ENCODE data around the gene ATXN7L1. TPM values are rescaled to one million over a fixed set of nuclear protein-coding genes. Genes with fewer than 3 reads are reported as not detected.

Gene ATXN7L1
- total RNA-seq, 2 donors from 2014 or later = 3.6 to 5.4 TPM

DNA sequence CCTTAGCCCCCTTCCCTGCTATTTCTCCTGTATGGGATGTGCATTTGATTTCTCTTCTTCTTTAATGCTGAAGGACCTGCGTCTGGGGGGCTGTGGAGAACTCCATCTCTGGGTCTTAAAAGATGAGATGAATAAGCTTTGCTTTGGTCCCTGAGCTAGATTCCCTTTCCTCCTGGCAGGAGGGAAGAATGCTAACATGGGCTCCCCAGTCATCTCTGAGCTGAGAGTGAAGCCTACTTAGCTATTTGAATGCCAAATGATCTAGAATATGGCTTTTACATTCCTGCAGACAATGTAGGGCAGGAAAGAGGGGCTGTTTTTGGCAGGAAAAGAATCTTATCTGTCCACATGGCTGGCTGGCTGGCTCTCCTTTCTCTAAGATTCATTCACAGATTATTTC, 232.5 kb downstream of the ATXN7L1 start:
- peaks cover 7 to 13% of the 10 kb centered on the region in 2 donors for H3K4me1 Mint-ChIP-seq (ENCODE audit: low read depth in 2 of 2)
- no peaks in the 10 kb centered on the region for H3K27me3 Mint-ChIP-seq
- no peak for DNase-seq (ENCODE audit: low spot score)
- no peak overlapping the region for H3K27ac Mint-ChIP-seq
- H3K9me3 Mint-ChIP-seq = no peaks in the 10 kb centered on the region
- no peak for ATAC-seq
- H3K4me3 Mint-ChIP-seq = no peak overlapping the region
- no peaks in the 10 kb centered on the region for H3K36me3 Mint-ChIP-seq

DNA sequence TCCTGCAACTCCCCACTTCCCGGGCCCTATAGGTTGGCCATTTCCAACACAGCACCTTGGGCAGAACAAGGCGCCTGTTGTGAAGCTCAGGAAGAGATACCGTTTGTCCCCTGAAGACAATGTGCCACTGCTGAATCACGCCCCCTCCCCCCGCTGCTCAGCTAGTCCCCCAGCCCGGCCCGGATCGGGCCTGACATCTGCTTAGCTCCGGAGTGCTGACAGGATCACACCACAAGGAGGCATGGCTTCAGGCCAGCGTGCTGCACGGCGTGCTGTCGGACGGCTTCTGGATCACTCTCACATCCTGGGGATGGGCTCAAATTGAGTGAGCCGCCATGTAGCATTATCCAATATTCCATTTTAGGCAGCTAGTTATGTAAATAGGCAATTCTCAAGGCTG, 233.0 kb downstream of the ATXN7L1 start:
- Mint-ChIP-seq H3K9me3 (no peaks in the 10 kb centered on the region), H3K36me3 (no peaks in the 10 kb centered on the region), H3K27me3 (no peaks in the 10 kb centered on the region), H3K27ac (no peak overlapping the region), H3K4me1 (ENCODE audit: low read depth in 2 of 2) (peaks cover 7 to 8% of the 10 kb centered on the region in 2 donors), H3K4me3 (no peak overlapping the region)
- DNase-seq (ENCODE audit: low spot score) (no peak), ATAC-seq (no peak)

DNA sequence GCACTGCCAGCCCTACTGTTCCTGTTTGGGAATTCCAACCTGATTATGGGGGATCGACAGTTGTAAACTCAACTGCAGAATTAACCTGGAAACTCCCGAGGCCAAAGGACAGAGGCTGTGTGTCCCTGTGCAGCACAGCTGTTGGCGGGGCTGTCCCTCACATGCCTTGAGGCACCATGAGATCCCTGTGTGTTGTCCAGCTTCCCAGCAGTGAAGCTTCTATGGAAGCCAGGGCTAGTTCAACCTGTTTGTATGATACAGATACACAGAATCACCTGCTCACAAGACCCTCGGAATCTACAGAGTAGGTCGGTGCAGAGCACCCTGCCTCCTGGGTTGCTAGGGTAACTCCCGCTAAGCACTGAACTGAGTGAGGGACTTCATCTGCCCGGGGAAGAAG, 234.1 kb downstream of the ATXN7L1 start:
- H3K27ac Mint-ChIP-seq = no peak overlapping the region
- peaks cover 7% of the 10 kb centered on the region for H3K36me3 Mint-ChIP-seq

DNA sequence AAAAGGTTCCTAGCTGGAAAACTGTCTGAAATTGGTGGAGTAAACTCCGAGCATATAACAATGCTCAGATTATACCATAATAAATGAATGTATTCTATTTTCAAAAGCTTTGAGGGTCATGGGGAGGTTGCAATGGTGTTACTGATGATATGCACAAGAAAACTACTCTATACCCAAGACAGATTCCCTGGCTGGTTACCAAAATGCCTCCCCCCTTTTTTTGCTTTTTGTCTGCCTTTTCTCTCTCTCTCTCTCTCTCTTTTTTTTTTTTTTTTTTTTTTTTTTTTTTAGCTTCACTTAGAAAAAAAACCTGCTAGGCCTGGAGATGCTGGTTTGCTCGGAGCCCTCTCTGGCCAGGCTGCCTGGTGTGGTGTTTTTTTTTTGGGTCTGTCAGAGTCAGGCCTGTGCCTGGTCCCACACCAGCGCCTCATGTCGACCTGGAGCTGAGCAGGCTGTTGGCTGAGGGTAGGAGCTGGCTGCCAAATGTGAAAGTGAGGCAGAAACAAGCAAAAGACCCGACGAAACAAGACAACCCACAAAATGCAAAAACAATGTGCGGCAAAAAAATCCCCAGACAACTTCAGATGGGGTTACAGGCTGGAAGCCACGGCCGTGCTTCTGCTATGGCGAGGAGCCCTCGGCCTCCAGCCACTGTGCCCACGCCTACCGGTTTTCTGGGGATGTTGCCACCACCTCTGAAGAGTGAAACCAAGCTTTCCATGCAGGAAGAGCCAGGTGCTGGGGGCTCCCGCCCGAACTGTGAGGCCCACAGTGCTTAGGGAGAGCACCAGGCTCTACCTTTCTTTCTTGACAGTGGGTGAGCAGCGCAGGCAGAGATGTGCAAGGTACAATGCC, 235.2 kb downstream of the ATXN7L1 start:
- DNase-seq (ENCODE audit: low spot score) = no peak
- no peak for ATAC-seq
- H3K27ac Mint-ChIP-seq = no peak overlapping the region
- no peaks in the 10 kb centered on the region for H3K27me3 Mint-ChIP-seq
- no peak overlapping the region for H3K4me3 Mint-ChIP-seq
- no peaks in the 10 kb centered on the region for H3K4me1 Mint-ChIP-seq (ENCODE audit: low read depth in 2 of 2)
- peaks cover 7% of the 10 kb centered on the region for H3K36me3 Mint-ChIP-seq
- no peaks in the 10 kb centered on the region for H3K9me3 Mint-ChIP-seq

More for the DNA sequence above, 234.1 kb downstream of the ATXN7L1 start:
- Mint-ChIP-seq H3K9me3 (no peaks in the 10 kb centered on the region), H3K4me3 (no peak overlapping the region), H3K27me3 (no peaks in the 10 kb centered on the region), H3K4me1 (ENCODE audit: low read depth in 2 of 2) (no peaks in the 10 kb centered on the region)
- ATAC-seq = no peak
- no peak for DNase-seq (ENCODE audit: low spot score)

DNA sequence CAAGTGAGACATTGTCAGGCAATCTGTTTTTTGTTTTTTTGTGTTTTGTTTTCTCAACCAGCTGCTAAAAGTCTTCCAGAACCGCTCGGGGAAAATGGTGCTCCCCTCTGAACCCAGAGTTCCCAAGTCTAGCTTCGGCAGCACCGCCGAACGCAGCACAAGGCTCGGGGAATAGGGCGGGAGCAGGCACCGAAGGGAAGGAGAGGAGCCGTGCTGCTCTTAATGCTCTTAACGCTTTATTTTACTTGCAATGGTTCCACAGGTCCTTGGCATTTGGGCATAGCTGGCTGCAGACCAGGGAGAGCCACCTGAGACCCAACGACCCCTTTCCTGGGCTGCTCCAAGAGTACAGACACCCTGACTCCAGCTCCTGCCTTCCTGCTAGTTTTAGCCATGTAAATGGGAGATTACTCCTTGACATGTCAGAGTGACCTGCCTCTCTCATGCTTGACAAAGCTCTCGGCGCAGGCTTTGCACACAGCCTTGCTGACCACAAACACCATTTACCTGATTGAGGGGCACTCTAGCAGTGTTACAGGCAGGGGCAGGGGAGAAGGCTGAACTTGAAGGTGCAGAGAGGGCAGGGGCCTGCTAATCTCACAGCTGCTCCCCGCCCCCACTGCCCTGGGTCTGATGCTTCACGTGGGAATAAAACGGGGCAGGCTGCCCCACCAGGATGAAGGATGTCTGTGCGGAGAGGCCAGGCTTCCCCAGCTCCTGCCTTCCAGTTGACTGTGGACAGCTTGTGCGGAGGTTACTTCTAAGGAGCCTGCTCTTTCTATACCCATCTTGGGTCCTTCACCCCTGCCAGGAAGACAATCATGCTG, 236.5 kb downstream of the ATXN7L1 start:
- no peak for ATAC-seq
- Mint-ChIP-seq H3K27ac (no peak overlapping the region), H3K4me1 (ENCODE audit: low read depth in 2 of 2) (no peaks in the 10 kb centered on the region), H3K36me3 (peaks cover 7% of the 10 kb centered on the region), H3K27me3 (no peaks in the 10 kb centered on the region), H3K9me3 (no peaks in the 10 kb centered on the region), H3K4me3 (no peak overlapping the region)
- no peak for DNase-seq (ENCODE audit: low spot score)

DNA sequence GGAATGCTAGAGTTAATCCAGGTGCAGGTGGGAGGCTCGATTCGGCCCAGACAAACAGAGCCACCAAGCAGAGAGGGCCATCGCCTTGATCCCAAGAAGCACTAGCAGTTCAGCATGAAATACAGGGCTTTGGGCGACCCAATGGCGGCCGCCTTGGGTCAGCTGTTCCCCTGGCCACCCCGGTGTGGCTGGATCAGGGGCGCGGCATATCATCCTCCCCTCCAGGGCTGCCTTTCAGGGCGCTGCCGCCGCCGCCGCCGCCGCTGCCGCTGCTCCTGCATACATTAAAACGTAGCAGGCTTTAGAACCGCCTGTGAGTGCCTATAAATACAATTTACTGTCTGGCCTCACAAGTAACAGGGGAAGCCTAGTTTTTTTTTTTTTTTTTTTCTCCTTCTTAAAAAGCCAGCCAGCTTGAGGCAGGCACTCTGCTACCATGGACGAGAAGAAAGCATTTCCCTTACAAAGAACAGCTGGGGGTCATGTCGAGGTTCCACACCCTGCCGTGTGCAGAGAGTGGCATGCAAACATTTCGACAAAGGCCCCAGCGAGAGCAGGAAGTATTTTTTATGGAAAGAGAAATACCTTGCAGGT, 237.4 kb downstream of the ATXN7L1 start:
- ATAC-seq (no peak), DNase-seq (ENCODE audit: low spot score) (no peak)
- Mint-ChIP-seq H3K4me1 (ENCODE audit: low read depth in 2 of 2) (no peaks in the 10 kb centered on the region), H3K36me3 (peaks cover 7% of the 10 kb centered on the region), H3K27me3 (no peaks in the 10 kb centered on the region), H3K9me3 (no peaks in the 10 kb centered on the region), H3K27ac (no peak overlapping the region), H3K4me3 (no peak overlapping the region)

DNA sequence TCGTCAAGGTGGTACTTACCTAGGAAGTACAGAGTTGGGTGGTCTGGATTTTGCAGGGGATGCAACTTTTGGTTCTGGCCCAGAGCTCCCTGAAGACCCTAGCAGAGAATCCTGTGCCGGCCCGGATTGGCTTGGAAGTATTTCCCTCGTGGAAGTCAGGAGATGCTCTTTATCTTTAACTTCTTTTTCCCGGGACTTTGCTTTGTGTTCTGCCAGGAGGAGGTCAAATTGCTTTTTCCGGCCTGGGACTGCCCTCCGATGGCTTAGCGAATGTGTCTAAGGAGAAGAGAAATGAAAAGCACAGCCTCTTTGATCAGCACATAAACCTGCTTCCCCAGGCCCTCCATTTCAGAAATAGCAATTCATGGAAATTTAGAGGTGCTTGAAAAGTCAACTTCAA, 238.1 kb downstream of the ATXN7L1 start:
- ATAC-seq = no peak
- Mint-ChIP-seq H3K4me3 (no peak overlapping the region), H3K27me3 (no peaks in the 10 kb centered on the region), H3K4me1 (ENCODE audit: low read depth in 2 of 2) (no peaks in the 10 kb centered on the region), H3K27ac (no peak overlapping the region), H3K36me3 (peaks cover 7% of the 10 kb centered on the region), H3K9me3 (no peaks in the 10 kb centered on the region)
- no peak for DNase-seq (ENCODE audit: low spot score)

DNA sequence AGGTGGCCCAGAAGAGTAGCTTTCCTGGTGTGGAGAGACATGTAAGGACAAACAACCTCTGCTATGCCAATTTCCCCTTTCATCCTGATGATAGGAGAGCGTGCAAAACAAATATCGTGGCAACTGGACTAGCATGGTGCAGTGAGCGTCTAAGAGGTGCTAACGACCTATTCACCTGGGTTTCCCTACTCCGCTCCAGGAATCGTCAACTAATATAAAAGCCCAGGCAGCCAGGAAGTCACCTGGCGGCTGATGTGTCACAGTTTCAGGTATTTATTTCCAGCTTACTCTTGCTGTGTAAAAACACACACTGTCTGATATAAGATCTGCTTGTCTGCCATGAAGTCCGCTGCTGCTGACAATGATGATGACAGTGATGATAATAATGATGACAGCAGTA, 238.6 kb downstream of the ATXN7L1 start:
- H3K9me3 Mint-ChIP-seq = no peaks in the 10 kb centered on the region
- H3K4me1 Mint-ChIP-seq (ENCODE audit: low read depth in 2 of 2) = no peaks in the 10 kb centered on the region
- ATAC-seq = no peak
- DNase-seq (ENCODE audit: low spot score) = no peak
- no peak overlapping the region for H3K4me3 Mint-ChIP-seq
- H3K36me3 Mint-ChIP-seq = peaks cover 7% of the 10 kb centered on the region
- no peaks in the 10 kb centered on the region for H3K27me3 Mint-ChIP-seq
- H3K27ac Mint-ChIP-seq = no peak overlapping the region

DNA sequence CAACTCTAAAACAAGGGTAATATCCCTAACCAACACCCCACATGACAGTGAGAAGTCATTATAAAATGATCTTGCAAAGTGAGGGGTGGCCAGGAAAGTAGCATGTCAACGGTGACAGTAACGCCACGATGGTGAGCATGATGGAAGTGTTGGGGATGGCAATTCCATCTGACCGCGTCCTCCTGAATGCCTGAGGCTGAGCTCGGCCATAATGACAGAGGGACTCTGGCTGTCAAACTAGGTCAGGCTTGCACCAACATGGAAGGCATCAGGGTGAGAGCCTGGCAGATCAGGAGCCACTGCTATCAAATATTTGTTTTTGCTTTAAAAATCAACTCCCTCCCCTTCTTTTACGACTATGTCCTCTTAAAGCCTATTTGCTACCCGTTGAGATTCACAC, 239.4 kb downstream of the ATXN7L1 start:
- no peak for DNase-seq (ENCODE audit: low spot score)
- Mint-ChIP-seq H3K4me3 (no peak overlapping the region), H3K36me3 (peaks cover 9% of the 10 kb centered on the region), H3K27me3 (no peaks in the 10 kb centered on the region), H3K9me3 (no peaks in the 10 kb centered on the region), H3K27ac (no peak overlapping the region), H3K4me1 (ENCODE audit: low read depth in 2 of 2) (no peaks in the 10 kb centered on the region)
- ATAC-seq = no peak

DNA sequence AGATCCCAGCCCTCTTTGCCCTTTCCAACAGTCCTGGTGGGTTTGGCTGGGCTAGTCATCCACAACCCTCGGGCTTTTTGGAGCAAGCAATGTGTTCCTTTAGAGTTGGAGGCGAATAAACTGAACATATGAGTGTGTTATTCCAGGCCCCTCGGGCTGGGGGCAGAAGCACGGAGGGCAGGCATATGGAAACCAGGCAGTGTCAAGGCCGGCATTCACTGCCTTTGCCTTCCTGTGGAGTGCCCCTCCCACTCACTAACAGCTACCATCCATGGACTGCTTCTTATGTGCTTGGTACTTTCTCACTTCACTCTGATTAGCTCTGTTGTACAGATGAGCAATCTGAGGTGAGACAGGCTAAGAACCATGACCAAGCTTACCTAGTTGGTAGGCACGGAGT, 241.2 kb downstream of the ATXN7L1 start:
- DNase-seq (ENCODE audit: low spot score) (no peak), ATAC-seq (no peak)
- no peak overlapping the region for H3K27ac Mint-ChIP-seq
- H3K9me3 Mint-ChIP-seq = no peaks in the 10 kb centered on the region
- no peak overlapping the region for H3K4me3 Mint-ChIP-seq
- no peaks in the 10 kb centered on the region for H3K4me1 Mint-ChIP-seq (ENCODE audit: low read depth in 2 of 2)
- H3K27me3 Mint-ChIP-seq = no peaks in the 10 kb centered on the region
- peaks cover 11% of the 10 kb centered on the region for H3K36me3 Mint-ChIP-seq

DNA sequence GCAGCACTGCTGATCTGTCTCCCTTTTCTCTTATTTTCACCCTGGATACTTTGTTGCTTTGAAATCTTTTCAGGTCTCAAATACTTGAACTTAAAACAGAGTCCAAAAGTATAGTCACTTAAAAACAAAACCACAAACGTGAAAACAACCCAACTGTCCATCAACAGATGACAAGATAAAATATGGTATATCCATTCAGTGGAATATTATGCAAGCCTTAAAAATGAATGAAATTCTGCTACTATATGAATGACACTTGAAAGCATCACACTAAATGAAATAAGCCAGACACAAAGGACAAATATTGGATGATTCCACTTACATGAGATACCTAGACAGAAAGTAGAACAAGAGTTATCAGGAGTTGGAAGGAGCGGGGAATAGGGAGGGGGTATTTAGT, 250.4 kb downstream of the ATXN7L1 start:
- ATAC-seq (no peak), DNase-seq (ENCODE audit: low spot score) (no peak)
- Mint-ChIP-seq H3K4me1 (ENCODE audit: low read depth in 2 of 2) (no peaks in the 10 kb centered on the region), H3K27ac (no peak overlapping the region), H3K9me3 (peaks cover 4% of the 10 kb centered on the region), H3K36me3 (peaks cover 11% of the 10 kb centered on the region), H3K27me3 (no peaks in the 10 kb centered on the region), H3K4me3 (no peak overlapping the region)

DNA sequence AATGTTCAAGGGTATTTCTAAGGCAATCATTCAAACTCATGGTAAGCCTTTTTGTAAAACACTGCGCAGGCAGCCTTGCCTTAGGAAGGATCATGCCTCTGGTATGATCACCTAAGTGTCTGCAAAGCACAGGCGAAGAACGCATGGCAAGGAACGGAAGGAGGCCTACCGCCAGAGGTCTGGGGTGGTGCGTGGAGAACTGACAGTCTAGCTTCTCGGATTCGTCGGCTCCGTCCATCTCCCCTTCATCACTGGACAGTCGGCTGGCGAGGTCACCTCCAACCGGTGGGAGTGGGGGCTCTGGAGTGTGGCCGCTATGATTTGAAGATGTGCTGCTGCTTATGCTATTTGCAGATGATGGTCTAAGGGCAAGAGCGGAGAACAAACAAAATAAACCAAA, 252.5 kb downstream of the ATXN7L1 start:
- Mint-ChIP-seq H3K27me3 (no peaks in the 10 kb centered on the region), H3K36me3 (peaks cover 11% of the 10 kb centered on the region), H3K9me3 (peaks cover 4% of the 10 kb centered on the region), H3K27ac (no peak overlapping the region), H3K4me1 (ENCODE audit: low read depth in 2 of 2) (no peaks in the 10 kb centered on the region), H3K4me3 (no peak overlapping the region)
- DNase-seq (ENCODE audit: low spot score) (no peak), ATAC-seq (no peak)

DNA sequence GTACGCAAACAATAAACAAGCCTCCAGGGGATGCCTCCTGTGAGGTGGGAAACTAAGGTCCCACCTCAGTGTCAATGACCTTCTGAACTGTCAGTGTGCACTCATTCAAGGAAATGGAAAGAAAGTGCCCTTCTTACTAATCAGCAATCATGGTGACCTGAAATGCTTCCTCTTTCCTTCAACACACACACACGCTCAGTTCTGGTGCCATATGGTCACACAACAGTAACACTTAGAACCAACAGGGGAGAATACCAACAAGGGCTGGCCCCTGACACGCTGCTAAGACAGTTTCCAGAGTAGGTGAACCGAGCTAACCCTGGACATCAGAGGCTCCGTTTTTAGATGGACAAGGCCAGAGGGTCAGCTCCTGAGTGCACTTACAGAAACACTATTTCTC, 253.0 kb downstream of the ATXN7L1 start:
- no peak for ATAC-seq
- Mint-ChIP-seq H3K36me3 (peaks cover 11% of the 10 kb centered on the region), H3K27ac (no peak overlapping the region), H3K9me3 (peaks cover 4% of the 10 kb centered on the region), H3K4me1 (ENCODE audit: low read depth in 2 of 2) (no peaks in the 10 kb centered on the region), H3K4me3 (no peak overlapping the region), H3K27me3 (no peaks in the 10 kb centered on the region)
- no peak for DNase-seq (ENCODE audit: low spot score)

DNA sequence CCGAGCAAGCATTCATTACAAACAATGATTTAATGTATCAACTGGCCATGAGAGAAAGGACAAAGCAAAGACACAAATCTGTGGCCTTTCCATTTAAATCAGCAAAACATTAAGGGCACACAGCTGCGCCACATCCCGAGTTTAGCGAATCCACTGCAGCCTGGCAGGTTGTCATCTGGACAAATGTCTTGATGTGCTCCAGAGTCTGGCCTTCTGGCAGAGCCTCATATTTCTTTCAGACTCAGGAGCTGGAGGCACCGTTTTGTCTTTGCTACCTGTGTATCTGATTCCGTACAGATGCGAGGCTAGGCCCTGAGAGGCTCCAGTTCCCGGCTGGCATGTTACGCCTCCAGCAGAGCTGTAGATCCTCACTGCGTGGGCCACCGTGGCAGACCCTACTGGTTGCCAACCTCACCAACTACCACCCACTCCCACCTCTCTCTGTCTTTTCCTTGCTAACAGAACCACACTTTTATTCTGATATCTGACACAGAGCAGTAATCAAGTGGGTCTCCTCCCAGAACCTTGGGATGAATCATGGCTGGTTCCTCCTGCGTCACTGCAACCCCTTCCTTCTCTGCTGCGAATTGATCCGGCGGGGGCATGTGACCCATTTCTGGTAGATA, 254.2 kb downstream of the ATXN7L1 start:
- Mint-ChIP-seq H3K27ac (no peak overlapping the region), H3K27me3 (no peaks in the 10 kb centered on the region), H3K9me3 (peaks cover 4% of the 10 kb centered on the region), H3K36me3 (peaks cover 11% of the 10 kb centered on the region), H3K4me3 (no peak overlapping the region), H3K4me1 (ENCODE audit: low read depth in 2 of 2) (no peaks in the 10 kb centered on the region)
- DNase-seq (ENCODE audit: low spot score) (no peak), ATAC-seq (no peak)

Data from natural killer cell treated with Interleukin-12 subunit alpha and Interleukin-12 subunit beta and Interleukin-15 and Interleukin-18, amount 100 ng/mL, for 72 hours (primary cell).